ENCODE measurements around the gene ZNF304. TPM values are rescaled to one million over a fixed set of nuclear protein-coding genes. Genes with fewer than 3 reads are reported as not detected.

The ZNF304 gene
- total RNA-seq, 4 donors from 2014 or later: 4.1 to 25.0 (median 8.3) TPM

DNA sequence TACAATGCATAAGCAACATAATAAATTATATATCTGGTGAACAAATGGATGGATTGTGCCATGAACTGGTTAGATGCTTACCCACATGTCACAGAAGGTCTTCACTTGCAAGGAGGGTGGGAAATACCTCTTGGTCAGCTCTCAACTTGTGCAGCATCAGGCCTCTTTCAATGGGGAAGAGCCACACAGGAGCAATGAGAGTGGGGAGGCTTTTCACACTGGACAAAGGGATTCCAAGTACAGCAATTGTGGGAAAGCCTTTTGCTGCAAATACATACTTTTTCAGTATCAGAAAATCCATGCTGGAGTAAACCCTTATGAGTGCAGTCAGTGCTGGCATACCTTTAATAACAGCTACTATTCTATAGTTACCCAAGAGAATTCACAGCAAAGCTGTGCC, 42.6 kb upstream of the ZNF304 start:
- no peak for DNase-seq
- no peaks in the 10 kb centered on the region for H3K36me3 ChIP-seq
- H3K27ac ChIP-seq: no peak overlapping the region
- TF ChIP-seq, protein P1, sequence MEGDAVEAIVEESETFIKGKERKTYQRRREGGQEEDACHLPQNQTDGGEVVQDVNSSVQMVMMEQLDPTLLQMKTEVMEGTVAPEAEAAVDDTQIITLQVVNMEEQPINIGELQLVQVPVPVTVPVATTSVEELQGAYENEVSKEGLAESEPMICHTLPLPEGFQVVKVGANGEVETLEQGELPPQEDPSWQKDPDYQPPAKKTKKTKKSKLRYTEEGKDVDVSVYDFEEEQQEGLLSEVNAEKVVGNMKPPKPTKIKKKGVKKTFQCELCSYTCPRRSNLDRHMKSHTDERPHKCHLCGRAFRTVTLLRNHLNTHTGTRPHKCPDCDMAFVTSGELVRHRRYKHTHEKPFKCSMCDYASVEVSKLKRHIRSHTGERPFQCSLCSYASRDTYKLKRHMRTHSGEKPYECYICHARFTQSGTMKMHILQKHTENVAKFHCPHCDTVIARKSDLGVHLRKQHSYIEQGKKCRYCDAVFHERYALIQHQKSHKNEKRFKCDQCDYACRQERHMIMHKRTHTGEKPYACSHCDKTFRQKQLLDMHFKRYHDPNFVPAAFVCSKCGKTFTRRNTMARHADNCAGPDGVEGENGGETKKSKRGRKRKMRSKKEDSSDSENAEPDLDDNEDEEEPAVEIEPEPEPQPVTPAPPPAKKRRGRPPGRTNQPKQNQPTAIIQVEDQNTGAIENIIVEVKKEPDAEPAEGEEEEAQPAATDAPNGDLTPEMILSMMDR (IDR thresholded peaks at IDR 0.05): no peak
- no peak for TF ChIP-seq POLR2A (IDR thresholded peaks at IDR 0.05)
- H3K27me3 ChIP-seq: no peaks in the 10 kb centered on the region
- intact Hi-C loops (cut with DNase I; ENCODE audit: low total_unique reads): no loop called here
- H3K4me1 ChIP-seq: no peaks in the 10 kb centered on the region
- no peak overlapping the region for H3K4me3 ChIP-seq
- H3K9me3 ChIP-seq: peaks cover 0 to 1% of the 10 kb centered on the region in 2 donors

DNA sequence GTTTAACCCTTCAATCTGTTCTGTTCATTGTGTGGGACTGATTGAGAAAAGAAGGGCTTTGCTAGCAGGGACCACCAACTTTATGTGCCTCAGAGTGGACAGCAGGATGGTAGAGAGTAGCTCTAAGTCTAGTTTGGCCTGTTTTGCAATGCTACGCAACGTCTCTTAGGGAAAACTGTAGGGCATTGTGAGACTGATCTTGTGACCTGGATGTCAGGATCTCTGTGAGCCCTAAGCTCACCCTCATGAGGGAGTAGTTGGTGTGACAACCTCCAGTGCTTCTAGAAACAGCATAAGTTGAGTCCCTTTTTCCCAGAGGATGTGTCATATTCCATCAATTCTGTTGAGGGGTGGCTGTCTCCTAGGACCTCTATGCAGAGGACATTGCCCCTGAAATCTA, 40.3 kb upstream of the ZNF304 start:
- no peaks in the 10 kb centered on the region for H3K4me1 ChIP-seq
- DNase-seq: no peak

DNA sequence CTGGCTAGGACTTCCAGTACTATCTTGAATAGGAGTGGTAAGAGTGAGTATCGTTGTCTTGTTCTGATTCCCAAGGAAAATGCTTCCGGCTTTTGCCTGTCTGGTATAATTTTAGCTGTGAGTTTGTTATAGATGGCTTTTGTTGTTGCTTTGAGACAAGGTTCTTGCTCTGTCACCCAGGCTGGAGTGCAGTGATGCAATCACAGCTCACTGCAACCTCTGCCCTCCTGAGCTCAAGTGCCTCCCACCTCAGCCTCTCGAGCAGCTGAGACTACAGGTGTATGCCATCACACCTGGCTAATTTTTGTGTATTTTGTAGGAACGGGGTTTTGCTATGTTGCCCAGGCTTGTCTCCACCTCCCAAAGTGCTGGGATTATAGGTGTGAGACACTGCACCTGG, 36.9 kb upstream of the ZNF304 start:
- intact Hi-C loops (cut with DNase I; ENCODE audit: low total_unique reads): no loop called here
- Histone ChIP-seq H3K4me1 (no peaks in the 10 kb centered on the region), H3K36me3 (no peaks in the 10 kb centered on the region), H3K4me3 (no peak overlapping the region), H3K27me3 (no peaks in the 10 kb centered on the region), H3K27ac (no peak overlapping the region), H3K9me3 (no peaks in the 10 kb centered on the region)
- DNase-seq: no peak
- no peak for TF ChIP-seq POLR2A (IDR thresholded peaks at IDR 0.05)
- TF ChIP-seq, protein P1 (IDR thresholded peaks at IDR 0.05): no peak

More for the DNA sequence above, 40.3 kb upstream of the ZNF304 start:
- H3K27ac ChIP-seq: no peak overlapping the region
- no peaks in the 10 kb centered on the region for H3K36me3 ChIP-seq
- no peaks in the 10 kb centered on the region for H3K27me3 ChIP-seq
- H3K4me3 ChIP-seq: no peak overlapping the region
- intact Hi-C loops (cut with DNase I; ENCODE audit: low total_unique reads): no loop called here
- TF ChIP-seq, protein P1 (IDR thresholded peaks at IDR 0.05): no peak
- TF ChIP-seq POLR2A (IDR thresholded peaks at IDR 0.05): no peak
- H3K9me3 ChIP-seq: no peaks in the 10 kb centered on the region

DNA sequence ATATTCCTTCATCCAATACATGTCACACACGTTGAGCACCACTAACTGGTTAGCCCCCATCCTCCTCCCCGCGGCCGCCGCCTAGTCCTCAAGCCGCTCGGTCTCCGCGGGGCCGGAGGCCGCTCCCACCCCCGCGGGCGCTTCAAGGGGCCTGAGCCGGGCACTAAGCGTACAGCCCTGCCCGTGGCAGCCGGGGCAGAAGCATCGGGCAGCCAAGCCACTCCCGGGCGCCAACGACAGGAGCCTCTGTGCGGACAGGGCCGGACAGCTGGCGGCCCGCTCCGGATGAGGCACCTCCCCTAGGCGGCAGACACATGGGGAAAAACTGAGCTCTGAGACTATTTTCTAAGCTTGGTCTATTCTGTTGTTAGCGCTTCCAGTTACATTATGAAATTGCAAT, 33.6 kb upstream of the ZNF304 start:
- intact Hi-C loops (cut with DNase I; ENCODE audit: low total_unique reads): no loop called here
- Histone ChIP-seq H3K4me1 (no peaks in the 10 kb centered on the region), H3K36me3 (no peaks in the 10 kb centered on the region), H3K9me3 (no peaks in the 10 kb centered on the region), H3K27ac (no peak overlapping the region), H3K27me3 (no peaks in the 10 kb centered on the region), H3K4me3 (no peak overlapping the region)
- TF ChIP-seq POLR2A (IDR thresholded peaks at IDR 0.05): no peak
- TF ChIP-seq, protein P1 (IDR thresholded peaks at IDR 0.05): no peak
- no peak for DNase-seq

DNA sequence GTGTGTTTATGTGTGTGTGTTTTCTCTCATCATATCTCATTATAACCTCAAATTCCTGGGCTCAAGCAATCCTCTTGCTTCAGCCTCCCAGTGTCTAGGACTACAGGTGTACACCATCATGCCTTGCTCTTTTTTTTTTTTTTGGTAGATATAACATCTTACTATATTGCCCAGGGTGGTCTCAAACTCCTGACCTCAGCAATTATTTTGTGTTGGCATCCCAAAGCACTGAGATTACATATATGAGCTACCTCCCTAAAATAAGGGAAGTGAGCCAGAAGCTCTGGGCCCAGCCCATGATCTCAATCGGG, 31.2 kb upstream of the ZNF304 start:
- Histone ChIP-seq H3K27ac (peak overlapping the region; percentile 77 to 83), H3K27me3 (no peaks in the 10 kb centered on the region), H3K4me3 (peak overlapping the region; percentile 81 to 93), H3K9me3 (peaks cover 0 to 16% of the 10 kb centered on the region in 2 donors), H3K36me3 (no peaks in the 10 kb centered on the region), H3K4me1 (no peaks in the 10 kb centered on the region)
- DNase-seq: no peak
- intact Hi-C loops (cut with DNase I; ENCODE audit: low total_unique reads): no loop called here
- TF ChIP-seq POLR2A (IDR thresholded peaks at IDR 0.05): no peak
- TF ChIP-seq, protein P1 (IDR thresholded peaks at IDR 0.05): no peak
